HepG2 (cell line): ENCODE measurements around the gene MYLK. TPM values are rescaled to one million over a fixed set of nuclear protein-coding genes. Genes with fewer than 3 reads are reported as not detected.
A peak's percentile ranks its signal among the peaks of the same experiment; 100 is the strongest.

Experiments used
- BORCS8-MEF2B ChIP-seq: sonication (generic); formaldehyde crosslinking; IDR thresholded peaks from 2 replicates; pipeline ENCODE4 v1.8.0; 2022; ENCODE audit warnings: mild to moderate bottlenecking, missing genetic modification reagents
- CCAR2 ChIP-seq: fragments of 200-400 bp; formaldehyde crosslinking; optimal IDR thresholded peaks from 2 replicates; pipeline ENCODE3; 2018; ENCODE audit warnings: low read depth, mild to moderate bottlenecking, low read length, moderate library complexity
- CHD2 ChIP-seq: IDR thresholded peaks from 2 replicates; pipeline ENCODE4 v1.6.1; 2011; ENCODE audit warnings: low read depth, low read length, improper control_type of control experiment
- NCOA2 ChIP-seq: sonication (generic); formaldehyde crosslinking; IDR thresholded peaks from 2 replicates; pipeline ENCODE4 v1.8.0; 2022; ENCODE audit warnings: inconsistent platforms
- PAWR ChIP-seq: sonication (generic); formaldehyde crosslinking; IDR thresholded peaks from 2 replicates; pipeline ENCODE4 v1.4.0; 2020; ENCODE audit warnings: missing genetic modification reagents, mild to moderate bottlenecking, borderline replicate concordance
- YEATS4 ChIP-seq: sonication (generic); formaldehyde crosslinking; IDR thresholded peaks from 2 replicates; pipeline ENCODE4 v1.4.0; 2020; ENCODE audit warnings: missing genetic modification reagents, borderline replicate concordance
- polyA plus RNA-seq, 8 experiments: library from polyadenylated mRNA; depleted of rRNA in 3 of 8; stranded (reverse) in 7 of 8; unstranded in 1 of 8; fragments of >200 nt; fragmentation: Illumina TruSeq in 4 of 8; extraction: Trizol in 4 of 8; gene quantifications; 2 replicates each; pipeline versions ENCODE4 v1.2.1 to v1.2.3, GENCODE V29; 2011 to 2016; ENCODE audit warnings: low read depth in 4 of 8, missing spikeins in 1 of 8, mixed read lengths in 1 of 8; ENCODE audit not compliant: insufficient read depth in 1 of 8
- total RNA-seq, 5 experiments: library from RNA; depleted of rRNA; stranded (reverse); fragments of >200 nt; fragmentation: Illumina TruSeq; extraction: Trizol; gene quantifications; 2 replicates each; pipeline ENCODE4 v1.2.3, GENCODE V29; 2016; ENCODE audit warnings: low read depth in 1 of 5
- TF ChIP-seq, protein P1 (sequence below): sonication (generic); formaldehyde crosslinking; IDR thresholded peaks from 2 replicates; pipeline ENCODE4 v1.4.0; 2020; ENCODE audit warnings: missing genetic modification reagents, mild to moderate bottlenecking, borderline replicate concordance
- TF ChIP-seq, protein P2 (sequence below): sonication (generic); formaldehyde crosslinking; IDR thresholded peaks from 2 replicates; pipeline ENCODE4 v1.8.1; 2023; ENCODE audit warnings: mild to moderate bottlenecking, moderate library complexity, missing genetic modification reagents
- TF ChIP-seq, protein P3 (sequence below): sonication (generic); formaldehyde crosslinking; IDR thresholded peaks from 2 replicates; pipeline ENCODE4 v1.8.1; 2023; ENCODE audit warnings: mild to moderate bottlenecking, inconsistent platforms, moderate library complexity, missing genetic modification reagents, borderline replicate concordance
- TF ChIP-seq, protein P4 (sequence below): sonication (generic); formaldehyde crosslinking; IDR thresholded peaks from 2 replicates; pipeline ENCODE4 v1.4.0; 2020; ENCODE audit warnings: mild to moderate bottlenecking, missing genetic modification reagents
- TF ChIP-seq, protein P5 (sequence below): sonication (generic); formaldehyde crosslinking; IDR thresholded peaks from 2 replicates; pipeline ENCODE4 v1.5.1; 2020; ENCODE audit warnings: missing genetic modification reagents, mild to moderate bottlenecking, borderline replicate concordance
- TF ChIP-seq, protein P6 (sequence below): sonication (generic); formaldehyde crosslinking; IDR thresholded peaks from 2 replicates; pipeline ENCODE4 v1.4.0; 2020; ENCODE audit warnings: missing genetic modification reagents

The MYLK gene
- total and polyA plus RNA-seq, 2 of the 13 experiments (the other 11 are each of a cell fraction or from before 2014, with no cell fraction given), result 10.6 to 34.9 TPM

DNA sequence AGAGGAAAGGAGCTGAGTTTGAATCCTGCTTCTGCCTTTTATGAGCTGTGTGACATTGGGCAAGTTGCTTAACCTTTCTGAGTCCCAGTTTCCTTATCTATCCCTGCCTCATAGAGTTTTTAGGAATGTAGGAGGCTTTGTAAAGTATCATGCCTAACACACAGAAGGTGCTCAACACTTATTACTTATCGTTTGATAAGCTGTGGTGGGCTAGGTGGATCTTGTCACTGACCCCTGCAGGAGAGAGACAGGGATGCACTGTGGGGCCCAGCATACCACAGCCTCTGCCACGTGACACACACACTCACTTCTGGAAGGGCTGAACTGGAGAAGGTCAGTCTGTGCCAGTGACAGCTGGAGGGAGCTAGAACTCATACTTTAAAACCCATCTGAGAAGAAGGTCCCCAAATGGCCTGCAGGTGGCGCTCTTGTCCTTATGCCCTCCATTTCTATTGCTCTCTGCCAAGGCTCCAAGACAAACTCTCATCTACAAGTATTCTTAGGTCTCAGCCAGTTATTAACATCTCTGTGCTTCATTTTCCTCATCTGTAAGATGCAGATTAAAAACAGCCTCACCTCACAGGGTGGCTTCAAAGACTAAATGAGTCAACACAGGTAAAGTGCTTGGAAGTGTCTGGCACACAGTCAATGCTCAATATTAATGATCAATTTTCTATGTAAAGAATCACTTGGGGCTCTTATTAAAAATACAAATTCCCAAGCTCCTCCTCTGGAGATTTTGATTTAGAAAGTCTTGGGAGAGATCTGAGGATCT, 241.8 kb downstream of the MYLK start (continued):
- TF ChIP-seq, protein P1, sequence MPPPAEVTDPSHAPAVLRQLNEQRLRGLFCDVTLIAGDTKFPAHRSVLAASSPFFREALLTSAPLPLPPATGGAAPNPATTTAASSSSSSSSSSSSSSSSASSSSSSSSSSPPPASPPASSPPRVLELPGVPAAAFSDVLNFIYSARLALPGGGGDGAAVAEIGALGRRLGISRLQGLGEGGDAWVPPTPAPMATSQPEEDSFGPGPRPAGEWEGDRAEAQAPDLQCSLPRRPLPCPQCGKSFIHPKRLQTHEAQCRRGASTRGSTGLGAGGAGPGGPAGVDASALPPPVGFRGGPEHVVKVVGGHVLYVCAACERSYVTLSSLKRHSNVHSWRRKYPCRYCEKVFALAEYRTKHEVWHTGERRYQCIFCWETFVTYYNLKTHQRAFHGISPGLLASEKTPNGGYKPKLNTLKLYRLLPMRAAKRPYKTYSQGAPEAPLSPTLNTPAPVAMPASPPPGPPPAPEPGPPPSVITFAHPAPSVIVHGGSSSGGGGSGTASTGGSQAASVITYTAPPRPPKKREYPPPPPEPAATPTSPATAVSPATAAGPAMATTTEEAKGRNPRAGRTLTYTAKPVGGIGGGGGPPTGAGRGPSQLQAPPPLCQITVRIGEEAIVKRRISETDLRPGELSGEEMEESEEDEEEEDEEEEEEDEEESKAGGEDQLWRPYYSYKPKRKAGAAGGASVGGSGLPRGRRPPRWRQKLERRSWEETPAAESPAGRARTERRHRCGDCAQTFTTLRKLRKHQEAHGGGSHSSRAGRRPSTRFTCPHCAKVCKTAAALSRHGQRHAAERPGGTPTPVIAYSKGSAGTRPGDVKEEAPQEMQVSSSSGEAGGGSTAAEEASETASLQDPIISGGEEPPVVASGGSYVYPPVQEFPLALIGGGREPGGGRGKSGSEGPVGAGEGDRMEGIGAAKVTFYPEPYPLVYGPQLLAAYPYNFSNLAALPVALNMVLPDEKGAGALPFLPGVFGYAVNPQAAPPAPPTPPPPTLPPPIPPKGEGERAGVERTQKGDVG (CRISPR knock-in tag), result no peak
- no peak for TF ChIP-seq PAWR (CRISPR knock-in tag)
- TF ChIP-seq, protein P2, sequence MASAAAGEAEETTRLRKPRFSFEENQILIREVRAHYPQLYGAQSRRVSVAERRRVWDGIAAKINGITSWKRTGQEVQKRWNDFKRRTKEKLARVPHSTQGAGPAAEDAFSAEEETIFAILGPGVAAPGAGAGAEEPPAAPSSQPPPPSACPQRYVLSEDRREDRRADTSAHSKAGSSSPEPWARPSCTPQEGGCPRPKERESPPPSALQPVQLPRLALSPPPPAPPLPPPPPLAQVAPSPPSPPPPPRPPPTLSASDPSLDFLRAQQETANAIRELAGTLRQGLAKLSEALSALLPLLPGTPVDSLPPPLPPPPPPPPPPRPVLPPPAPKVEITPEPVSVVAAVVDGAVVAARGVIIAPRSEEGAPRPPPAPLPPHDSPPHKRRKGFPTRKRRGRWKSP (CRISPR knock-in tag), result no peak
- TF ChIP-seq, protein P3, sequence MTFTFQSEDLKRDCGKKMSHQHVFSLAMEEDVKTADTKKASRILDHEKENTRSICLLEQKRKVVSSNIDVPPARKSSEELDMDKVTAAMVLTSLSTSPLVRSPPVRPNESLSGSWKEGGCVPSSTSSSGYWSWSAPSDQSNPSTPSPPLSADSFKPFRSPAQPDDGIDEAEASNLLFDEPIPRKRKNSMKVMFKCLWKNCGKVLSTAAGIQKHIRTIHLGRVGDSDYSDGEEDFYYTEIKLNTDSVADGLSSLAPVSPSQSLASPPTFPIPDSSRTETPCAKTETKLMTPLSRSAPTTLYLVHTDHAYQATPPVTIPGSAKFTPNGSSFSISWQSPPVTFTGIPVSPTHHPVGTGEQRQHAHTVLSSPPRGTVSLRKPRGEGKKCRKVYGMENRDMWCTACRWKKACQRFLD (CRISPR knock-in tag), result no peak
- TF ChIP-seq, protein P4, sequence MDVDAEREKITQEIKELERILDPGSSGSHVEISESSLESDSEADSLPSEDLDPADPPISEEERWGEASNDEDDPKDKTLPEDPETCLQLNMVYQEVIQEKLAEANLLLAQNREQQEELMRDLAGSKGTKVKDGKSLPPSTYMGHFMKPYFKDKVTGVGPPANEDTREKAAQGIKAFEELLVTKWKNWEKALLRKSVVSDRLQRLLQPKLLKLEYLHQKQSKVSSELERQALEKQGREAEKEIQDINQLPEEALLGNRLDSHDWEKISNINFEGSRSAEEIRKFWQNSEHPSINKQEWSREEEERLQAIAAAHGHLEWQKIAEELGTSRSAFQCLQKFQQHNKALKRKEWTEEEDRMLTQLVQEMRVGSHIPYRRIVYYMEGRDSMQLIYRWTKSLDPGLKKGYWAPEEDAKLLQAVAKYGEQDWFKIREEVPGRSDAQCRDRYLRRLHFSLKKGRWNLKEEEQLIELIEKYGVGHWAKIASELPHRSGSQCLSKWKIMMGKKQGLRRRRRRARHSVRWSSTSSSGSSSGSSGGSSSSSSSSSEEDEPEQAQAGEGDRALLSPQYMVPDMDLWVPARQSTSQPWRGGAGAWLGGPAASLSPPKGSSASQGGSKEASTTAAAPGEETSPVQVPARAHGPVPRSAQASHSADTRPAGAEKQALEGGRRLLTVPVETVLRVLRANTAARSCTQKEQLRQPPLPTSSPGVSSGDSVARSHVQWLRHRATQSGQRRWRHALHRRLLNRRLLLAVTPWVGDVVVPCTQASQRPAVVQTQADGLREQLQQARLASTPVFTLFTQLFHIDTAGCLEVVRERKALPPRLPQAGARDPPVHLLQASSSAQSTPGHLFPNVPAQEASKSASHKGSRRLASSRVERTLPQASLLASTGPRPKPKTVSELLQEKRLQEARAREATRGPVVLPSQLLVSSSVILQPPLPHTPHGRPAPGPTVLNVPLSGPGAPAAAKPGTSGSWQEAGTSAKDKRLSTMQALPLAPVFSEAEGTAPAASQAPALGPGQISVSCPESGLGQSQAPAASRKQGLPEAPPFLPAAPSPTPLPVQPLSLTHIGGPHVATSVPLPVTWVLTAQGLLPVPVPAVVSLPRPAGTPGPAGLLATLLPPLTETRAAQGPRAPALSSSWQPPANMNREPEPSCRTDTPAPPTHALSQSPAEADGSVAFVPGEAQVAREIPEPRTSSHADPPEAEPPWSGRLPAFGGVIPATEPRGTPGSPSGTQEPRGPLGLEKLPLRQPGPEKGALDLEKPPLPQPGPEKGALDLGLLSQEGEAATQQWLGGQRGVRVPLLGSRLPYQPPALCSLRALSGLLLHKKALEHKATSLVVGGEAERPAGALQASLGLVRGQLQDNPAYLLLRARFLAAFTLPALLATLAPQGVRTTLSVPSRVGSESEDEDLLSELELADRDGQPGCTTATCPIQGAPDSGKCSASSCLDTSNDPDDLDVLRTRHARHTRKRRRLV (CRISPR knock-in tag), result no peak
- TF ChIP-seq CHD2, result no peak
- TF ChIP-seq, protein P5, sequence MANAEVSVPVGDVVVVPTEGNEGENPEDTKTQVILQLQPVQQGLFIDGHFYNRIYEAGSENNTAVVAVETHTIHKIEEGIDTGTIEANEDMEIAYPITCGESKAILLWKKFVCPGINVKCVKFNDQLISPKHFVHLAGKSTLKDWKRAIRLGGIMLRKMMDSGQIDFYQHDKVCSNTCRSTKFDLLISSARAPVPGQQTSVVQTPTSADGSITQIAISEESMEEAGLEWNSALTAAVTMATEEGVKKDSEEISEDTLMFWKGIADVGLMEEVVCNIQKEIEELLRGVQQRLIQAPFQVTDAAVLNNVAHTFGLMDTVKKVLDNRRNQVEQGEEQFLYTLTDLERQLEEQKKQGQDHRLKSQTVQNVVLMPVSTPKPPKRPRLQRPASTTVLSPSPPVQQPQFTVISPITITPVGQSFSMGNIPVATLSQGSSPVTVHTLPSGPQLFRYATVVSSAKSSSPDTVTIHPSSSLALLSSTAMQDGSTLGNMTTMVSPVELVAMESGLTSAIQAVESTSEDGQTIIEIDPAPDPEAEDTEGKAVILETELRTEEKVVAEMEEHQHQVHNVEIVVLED (CRISPR knock-in tag), result no peak
- no peak for TF ChIP-seq CCAR2
- TF ChIP-seq NCOA2 (CRISPR knock-in tag), result no peak
- no peak for TF ChIP-seq BORCS8-MEF2B (CRISPR knock-in tag)
- 0 out of 2 replicates have a peak, but pooled peaks have one; percentile 33 for TF ChIP-seq YEATS4
- TF ChIP-seq, protein P6, sequence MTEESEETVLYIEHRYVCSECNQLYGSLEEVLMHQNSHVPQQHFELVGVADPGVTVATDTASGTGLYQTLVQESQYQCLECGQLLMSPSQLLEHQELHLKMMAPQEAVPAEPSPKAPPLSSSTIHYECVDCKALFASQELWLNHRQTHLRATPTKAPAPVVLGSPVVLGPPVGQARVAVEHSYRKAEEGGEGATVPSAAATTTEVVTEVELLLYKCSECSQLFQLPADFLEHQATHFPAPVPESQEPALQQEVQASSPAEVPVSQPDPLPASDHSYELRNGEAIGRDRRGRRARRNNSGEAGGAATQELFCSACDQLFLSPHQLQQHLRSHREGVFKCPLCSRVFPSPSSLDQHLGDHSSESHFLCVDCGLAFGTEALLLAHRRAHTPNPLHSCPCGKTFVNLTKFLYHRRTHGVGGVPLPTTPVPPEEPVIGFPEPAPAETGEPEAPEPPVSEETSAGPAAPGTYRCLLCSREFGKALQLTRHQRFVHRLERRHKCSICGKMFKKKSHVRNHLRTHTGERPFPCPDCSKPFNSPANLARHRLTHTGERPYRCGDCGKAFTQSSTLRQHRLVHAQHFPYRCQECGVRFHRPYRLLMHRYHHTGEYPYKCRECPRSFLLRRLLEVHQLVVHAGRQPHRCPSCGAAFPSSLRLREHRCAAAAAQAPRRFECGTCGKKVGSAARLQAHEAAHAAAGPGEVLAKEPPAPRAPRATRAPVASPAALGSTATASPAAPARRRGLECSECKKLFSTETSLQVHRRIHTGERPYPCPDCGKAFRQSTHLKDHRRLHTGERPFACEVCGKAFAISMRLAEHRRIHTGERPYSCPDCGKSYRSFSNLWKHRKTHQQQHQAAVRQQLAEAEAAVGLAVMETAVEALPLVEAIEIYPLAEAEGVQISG, result peak; percentile 56
